H1 (cell line): ENCODE results near the gene PLAC1. TPM values are rescaled to one million over a fixed set of nuclear protein-coding genes. Genes with fewer than 3 reads are reported as not detected.

Source experiments
- CTCF ChIA-PET: fragments of 300-600 bp; sonication (Branson Sonifier 250); formaldehyde crosslinking; loops from one replicate; lab custom pipeline; 2021; ENCODE audit not compliant: partially characterized antibody; lab: Charles Lee
- POLR2A ChIA-PET: fragments of 300-600 bp; sonication (Branson Sonifier 250); formaldehyde crosslinking; loops from one replicate; lab custom pipeline; 2021; ENCODE audit warnings: inconsistent platforms; ENCODE audit not compliant: partially characterized antibody; lab: Charles Lee
- DNase-seq, 2 experiments: peaks; one replicate each; pipeline versions ENCODE4 v3.0.0 to v3.0.0-alpha.2; 2010 to 2022; ENCODE audit warnings: low spot score in 2 of 2, low read depth in 1 of 2, mixed read lengths in 1 of 2
- FAIRE-seq: peaks from 2 replicates; lab custom pipeline; 2011; peaks lifted over from hg19 to GRCh38; lab: Jason Lieb, UNC
- H2AFZ ChIP-seq: 2 replicates; pipeline ENCODE4 v1.8.1; 2012; ENCODE audit warnings: low read length, inconsistent platforms
- H2AK5ac ChIP-seq: 2 replicates; pipeline ENCODE4 v1.6.1; 2013; ENCODE audit warnings: low read depth, low read length
- H2BK120ac ChIP-seq: replicated peaks from 2 replicates; pipeline ENCODE3; 2013; ENCODE audit warnings: low read depth, low read length, inconsistent platforms
- H2BK12ac ChIP-seq: 2 replicates; pipeline ENCODE4 v1.6.1; 2013; ENCODE audit warnings: low read depth, low read length
- H2BK15ac ChIP-seq: 2 replicates; pipeline ENCODE4 v1.6.1; 2013; ENCODE audit warnings: low read length
- H2BK20ac ChIP-seq: 2 replicates; pipeline ENCODE4 v1.6.1; 2013; ENCODE audit warnings: low read length
- H2BK5ac ChIP-seq: 2 replicates; pipeline ENCODE4 v1.6.1; 2013; ENCODE audit warnings: low read depth, low read length
- H3K14ac ChIP-seq: 2 replicates; pipeline ENCODE4 v1.6.1; 2013; ENCODE audit warnings: inconsistent platforms; ENCODE audit not compliant: insufficient read length
- H3K18ac ChIP-seq: 2 replicates; pipeline ENCODE4 v1.6.1; 2013; ENCODE audit warnings: low read length; ENCODE audit errors: extremely low read depth
- H3K23ac ChIP-seq: 2 replicates; pipeline ENCODE4 v1.6.1; 2013; ENCODE audit warnings: inconsistent platforms; ENCODE audit not compliant: insufficient read length
- H3K23me2 ChIP-seq: 2 replicates; pipeline ENCODE4 v1.6.1; 2013; ENCODE audit warnings: low read depth, low read length
- H3K27ac ChIP-seq: 2 replicates; pipeline ENCODE4 v1.6.1; 2011; ENCODE audit warnings: low read depth, low read length, inconsistent platforms
- H3K27me3 ChIP-seq, 4 experiments: replicated peaks in 1 of 4; 1 replicate in 1 of 4; 2 replicates in 3 of 4; pipeline versions ENCODE4 v1.6.1 to v1.8.1; 2011 to 2013; ENCODE audit warnings: low read length in 3 of 4, mild to moderate bottlenecking in 3 of 4, inconsistent platforms in 2 of 4, mixed read lengths in 2 of 4, moderate library complexity in 1 of 4; ENCODE audit not compliant: control insufficient read depth in 3 of 4, insufficient read depth in 3 of 4; ENCODE audit errors: extremely low read depth in 1 of 4
- H3K36me3 ChIP-seq, 4 experiments: 2 replicates each; pipeline versions ENCODE4 v1.6.1 to v1.8.1; 2011 to 2013; ENCODE audit warnings: mild to moderate bottlenecking in 4 of 4, low read length in 3 of 4, moderate library complexity in 2 of 4, control low read depth in 1 of 4, inconsistent platforms in 1 of 4; ENCODE audit not compliant: insufficient read depth in 4 of 4, control insufficient read depth in 2 of 4
- H3K4ac ChIP-seq: replicated peaks from 2 replicates; pipeline ENCODE3; 2013; ENCODE audit warnings: low read length, low read depth, mixed read lengths, inconsistent platforms; ENCODE audit not compliant: insufficient read length
- H3K4me1 ChIP-seq, 4 experiments: replicated peaks in 1 of 4; 1 replicate in 1 of 4; 2 replicates in 3 of 4; pipeline versions ENCODE4 v1.6.1 to v1.8.1; 2011 to 2013; ENCODE audit warnings: low read length in 3 of 4, inconsistent platforms in 2 of 4, mixed read lengths in 1 of 4; ENCODE audit not compliant: insufficient read depth in 4 of 4, control insufficient read depth in 3 of 4
- H3K4me2 ChIP-seq, 2 experiments: 2 replicates each; pipeline versions ENCODE4 v1.6.1 to v1.8.1; 2011 to 2013; ENCODE audit warnings: low read depth in 2 of 2, low read length in 2 of 2, control low read depth in 1 of 2, inconsistent platforms in 1 of 2, mild to moderate bottlenecking in 1 of 2; ENCODE audit not compliant: insufficient read depth in 1 of 2
- H3K4me3 ChIP-seq, 4 experiments: fragments of 200-600, 300-600 bp in 1 of 4; sonication (generic), shearing (Covaris generic), sonication (Bioruptor Twin) in 1 of 4; 2 replicates each; pipeline versions ENCODE4 v1.5.1 to v1.8.1; 2011 to 2016; ENCODE audit warnings: low read length in 4 of 4, low read depth in 3 of 4, control low read depth in 2 of 4, inconsistent platforms in 2 of 4, mild to moderate bottlenecking in 2 of 4, mixed read lengths in 1 of 4, moderate library complexity in 1 of 4; ENCODE audit not compliant: insufficient read depth in 2 of 4; ENCODE audit errors: extremely low read depth in 1 of 4
- H3K56ac ChIP-seq: replicated peaks from 2 replicates; pipeline ENCODE3; 2013; ENCODE audit warnings: low read depth, mild to moderate bottlenecking, mixed read lengths, low read length, inconsistent platforms; ENCODE audit not compliant: insufficient read length
- H3K79me1 ChIP-seq: 2 replicates; pipeline ENCODE4 v1.6.1; 2013; ENCODE audit warnings: low read depth, low read length, control low read depth
- H3K79me2 ChIP-seq, 2 experiments: 2 replicates each; pipeline versions ENCODE4 v1.6.1 to v1.8.1; 2012 to 2013; ENCODE audit warnings: low read length in 2 of 2, mild to moderate bottlenecking in 2 of 2, inconsistent platforms in 1 of 2; ENCODE audit not compliant: insufficient read depth in 2 of 2, control insufficient read depth in 1 of 2
- H3K9ac ChIP-seq, 4 experiments: replicated peaks in 1 of 4; 1 replicate in 1 of 4; 2 replicates in 3 of 4; pipeline versions ENCODE4 v1.6.1 to v1.8.1; 2011 to 2013; ENCODE audit warnings: low read depth in 3 of 4, low read length in 3 of 4, control low read depth in 2 of 4, mild to moderate bottlenecking in 2 of 4, moderate library complexity in 2 of 4, inconsistent platforms in 1 of 4; ENCODE audit errors: extremely low read depth in 1 of 4
- H3K9me3 ChIP-seq, 2 experiments: 2 replicates each; pipeline versions ENCODE4 v1.6.1 to v1.8.1; 2012 to 2013; ENCODE audit warnings: mild to moderate bottlenecking in 2 of 2, moderate library complexity in 2 of 2, control low read depth in 1 of 2, inconsistent platforms in 1 of 2, low read depth in 1 of 2, low read length in 1 of 2, mixed read lengths in 1 of 2; ENCODE audit not compliant: insufficient read depth in 2 of 2
- H4K20me1 ChIP-seq, 2 experiments: replicated peaks in 1 of 2; 2 replicates each; pipeline versions ENCODE3 to v1.8.1; 2011 to 2013; ENCODE audit warnings: inconsistent platforms in 2 of 2, low read length in 2 of 2, mild to moderate bottlenecking in 1 of 2; ENCODE audit not compliant: insufficient read depth in 2 of 2, control insufficient read depth in 1 of 2
- H4K5ac ChIP-seq: 2 replicates; pipeline ENCODE4 v1.6.1; 2013; ENCODE audit warnings: low read length, low read depth, mixed read lengths, inconsistent platforms; ENCODE audit not compliant: insufficient read length
- H4K8ac ChIP-seq: 2 replicates; pipeline ENCODE4 v1.8.0; 2013; ENCODE audit warnings: mild to moderate bottlenecking, moderate library complexity, low read length, inconsistent platforms; ENCODE audit not compliant: insufficient read depth; ENCODE audit errors: extremely low read depth
- H4K91ac ChIP-seq: replicated peaks from 2 replicates; pipeline ENCODE3; 2013; ENCODE audit warnings: low read length, mixed read lengths, inconsistent platforms; ENCODE audit not compliant: insufficient read length
- CHD1 ChIP-seq: IDR thresholded peaks from 2 replicates; pipeline ENCODE4 v1.6.1; 2012; ENCODE audit warnings: low read depth, low read length, improper control_type of control experiment
- CTBP2 ChIP-seq: IDR thresholded peaks from 2 replicates; pipeline ENCODE4 v1.7.0; 2011; ENCODE audit warnings: borderline replicate concordance, mild to moderate bottlenecking, moderate library complexity, mixed read lengths, low read length; ENCODE audit not compliant: insufficient read depth, insufficient read length
- CTCF ChIP-seq, 3 experiments: IDR thresholded peaks; 1 replicate in 2 of 3; 2 replicates in 1 of 3; pipeline versions ENCODE4 v1.5.1 to v1.6.1; 2011; ENCODE audit warnings: low read length in 3 of 3, mild to moderate bottlenecking in 3 of 3, inconsistent platforms in 2 of 3, low read depth in 1 of 3, moderate library complexity in 1 of 3; ENCODE audit not compliant: insufficient read depth in 1 of 3; ENCODE audit errors: control extremely low read depth in 1 of 3
- EP300 ChIP-seq, 2 experiments: IDR thresholded peaks; 1 replicate in 1 of 2; 2 replicates in 1 of 2; pipeline ENCODE4 v1.6.1; 2011 to 2012; ENCODE audit warnings: low read depth in 2 of 2, low read length in 2 of 2, mild to moderate bottlenecking in 2 of 2, borderline replicate concordance in 1 of 2, inconsistent platforms in 1 of 2, moderate library complexity in 1 of 2
- GTF2F1 ChIP-seq: IDR thresholded peaks from 2 replicates; pipeline ENCODE4 v1.6.1; 2012; ENCODE audit warnings: low read depth, low read length, improper control_type of control experiment, borderline replicate concordance
- POU5F1 ChIP-seq: IDR thresholded peaks from 2 replicates; pipeline ENCODE4 v1.6.1; 2011; ENCODE audit warnings: low read depth, mild to moderate bottlenecking, low read length, moderate library complexity
- RXRA ChIP-seq: IDR thresholded peaks from 2 replicates; pipeline ENCODE4 v1.6.1; 2011; ENCODE audit warnings: low read depth, mild to moderate bottlenecking, low read length, moderate library complexity; ENCODE audit not compliant: insufficient read depth
- SIRT6 ChIP-seq: IDR thresholded peaks from one replicate; pipeline ENCODE4 v1.7.1; 2012; ENCODE audit warnings: low read length, inconsistent platforms
- SIX5 ChIP-seq: IDR thresholded peaks from 2 replicates; pipeline ENCODE4 v1.6.1; 2011; ENCODE audit warnings: mild to moderate bottlenecking, low read depth, low read length
- SP4 ChIP-seq: IDR thresholded peaks from 2 replicates; pipeline ENCODE4 v1.6.1; 2012; ENCODE audit warnings: low read length, inconsistent platforms
- WGBS, 2 experiments: shearing (Covaris generic) in 1 of 2; methylation state at CpG; one replicate each; pipeline versions ENCODE4 v1.1.6 to v1.1.7; 2013 to 2015; ENCODE audit warnings: low lambda C conversion rate in 2 of 2, mixed read lengths in 2 of 2, inconsistent platforms in 1 of 2, low coverage in 1 of 2, missing lambda C conversion rate in 1 of 2; ENCODE audit not compliant: insufficient replicate concordance in 2 of 2, insufficient coverage in 1 of 2, insufficient read length in 1 of 2; ENCODE audit errors: extremely low coverage in 1 of 2, missing lambda C conversion rate in 1 of 2; 5-methylcytosine and 5-hydroxymethylcytosine counted together
- polyA plus RNA-seq, 7 experiments: library from polyadenylated mRNA; depleted of rRNA in 3 of 7; stranded (reverse) in 5 of 7; unstranded in 2 of 7; fragments of >200 nt in 5 of 7; fragments of 200-250 nt in 2 of 7; gene quantifications; 1 replicate in 5 of 7; 2 replicates in 1 of 7; 4 replicates in 1 of 7; pipeline versions ENCODE4 v1.2.1 to v1.2.3, GENCODE V29; 2011 to 2013; ENCODE audit warnings: missing spikeins in 2 of 7, mixed read lengths in 2 of 7
- total RNA-seq: library from RNA; stranded (reverse); fragmentation: NEBNext Ultra II Directional; extraction: Animal tissue kit (Norgen Biotek cat#: 25700); gene quantifications from 2 replicates; pipeline ENCODE4 v1.2.1, GENCODE V29; 2021

The PLAC1 gene
- total and polyA plus RNA-seq, 2 of the 8 experiments (the other 6 are each of a cell fraction or from before 2014, with no cell fraction given), result 1.8 TPM; not detected in 1

GRCh38 chrX:134669378-134670098 is 11.3 kb upstream of the PLAC1 start:
- Histone ChIP-seq H3K9me3 (no peaks in the 10 kb centered on the region), H2BK20ac (no peak overlapping the region), H4K91ac (no peak overlapping the region), H4K8ac (no peak overlapping the region), H3K4me1 (peaks cover 0 to 3% (median under 1%) of the 10 kb centered on the region in 4 experiments; a peak in 3 of 7 replicates), H3K4me3 (no peak overlapping the region), H3K23me2 (no peaks in the 10 kb centered on the region), H3K79me2 (no peaks in the 10 kb centered on the region), H2AK5ac (no peak overlapping the region), H3K18ac (no peak overlapping the region; the same call in 1 of the 2 replicates), H2BK15ac (0 out of 2 replicates have a peak overlapping the region, but pooled peaks have one; percentile 46), H2BK12ac (no peak overlapping the region; the same call in 1 of the 2 replicates), H3K27me3 (no peaks in the 10 kb centered on the region), H3K79me1 (no peaks in the 10 kb centered on the region), H2BK5ac (no peak overlapping the region), H2AFZ (no peak overlapping the region), H3K14ac (no peak overlapping the region), H3K23ac (no peak overlapping the region), H3K4ac (no peak overlapping the region), H4K20me1 (no peaks in the 10 kb centered on the region), H3K9ac (no peak overlapping the region), H3K36me3 (no peaks in the 10 kb centered on the region), H3K56ac (no peak overlapping the region), H4K5ac (no peak overlapping the region), H3K4me2 (no peak overlapping the region), H3K27ac (no peak overlapping the region), H2BK120ac (no peak overlapping the region)
- CTCF ChIA-PET, result no interaction called here
- DNase-seq (no peak), FAIRE-seq (no peak)
- POLR2A ChIA-PET, result interaction anchor here (0.6 kb wide), 1 partner anchor 186 kb away, joined by 3 read pairs; no protein-coding TSS in a partner anchor
- 92% methylated on average over 11 of the region's 14 CpGs; no CpG with 5 or more reads in 1 of the 2 experiments for whole genome bisulfite sequencing, 2 experiments
- no peak for TF ChIP-seq SIX5
- no peak for TF ChIP-seq CTBP2
- TF ChIP-seq EP300 (IDR thresholded peaks at IDR 0.05; ENCODE audit: borderline replicate concordance in 1 of 2, low read depth in 2 of 2, low read length in 2 of 2), result no peak
- no peak for TF ChIP-seq SP4
- no peak for TF ChIP-seq RXRA
- TF ChIP-seq GTF2F1, result no peak
- TF ChIP-seq SIRT6, result no peak
- no peak for TF ChIP-seq POU5F1
- no peak for TF ChIP-seq CHD1
- TF ChIP-seq CTCF (IDR thresholded peaks at IDR 0.05; ENCODE audit: control extremely low read depth in 1 of 3, insufficient read depth in 1 of 3, low read depth in 1 of 3, low read length in 3 of 3), result no peak
